ENCODE measurements around the gene IMPDH1.
"Not testable (repeated sequence)": the region's sequence is repeated elsewhere in the genome, so short reads cannot be mapped to it uniquely, and the experiment has no call there.

The IMPDH1 gene
- total RNA-seq, result 73.2 to 229 (median 106) reads per million in 17 experiments

DNA sequence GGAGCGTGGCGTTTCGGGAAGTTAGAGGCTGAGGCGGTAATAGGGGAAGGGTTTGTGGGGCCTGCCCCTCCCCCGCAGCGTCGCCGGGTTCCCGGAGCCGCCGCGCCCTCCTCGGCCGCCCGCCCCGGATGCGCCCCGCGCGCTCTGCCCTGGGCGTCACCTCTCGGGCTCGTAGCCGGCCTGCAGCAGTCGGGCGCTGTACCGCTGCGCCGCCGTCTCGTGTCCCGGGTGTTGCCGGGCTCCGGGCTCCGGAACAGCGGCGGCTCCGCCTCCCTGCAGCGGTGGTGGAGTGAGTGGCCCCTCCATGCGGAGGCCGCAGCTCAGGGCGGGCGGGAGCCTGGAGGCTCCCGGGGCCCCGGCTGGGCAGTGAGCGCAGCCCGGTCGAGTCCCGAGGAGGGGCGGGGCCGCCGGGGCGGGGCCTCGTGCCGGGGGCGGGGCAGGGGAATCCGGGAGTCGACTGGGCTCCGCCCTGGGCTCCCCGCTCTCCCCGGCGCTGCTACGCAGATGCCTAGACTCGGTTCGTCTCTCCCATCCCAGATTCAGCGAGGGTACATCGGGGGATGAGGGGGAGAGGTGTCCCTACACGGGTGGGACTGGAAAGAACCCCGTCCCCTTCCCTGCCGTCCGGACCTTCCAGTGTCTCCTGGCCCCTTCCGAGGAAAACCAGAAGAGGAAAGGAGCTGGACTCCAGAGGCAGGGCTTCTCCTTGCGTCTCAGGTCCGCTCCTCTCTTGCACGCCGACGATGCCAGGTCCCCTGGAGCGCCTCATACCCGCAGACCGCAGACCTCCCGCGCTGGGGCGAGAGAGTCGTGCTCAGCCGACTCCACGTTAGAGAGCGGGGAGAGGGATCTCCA lies at the start of gene IMPDH1:
TSS of gene IMPDH1 (minus strand) at position 387 of the 855 bp plus-strand sequence. CDS start at position 306, 81 bp downstream.
- peak; percentile 89 to 96 (median 92) for DNase-seq

DNA sequence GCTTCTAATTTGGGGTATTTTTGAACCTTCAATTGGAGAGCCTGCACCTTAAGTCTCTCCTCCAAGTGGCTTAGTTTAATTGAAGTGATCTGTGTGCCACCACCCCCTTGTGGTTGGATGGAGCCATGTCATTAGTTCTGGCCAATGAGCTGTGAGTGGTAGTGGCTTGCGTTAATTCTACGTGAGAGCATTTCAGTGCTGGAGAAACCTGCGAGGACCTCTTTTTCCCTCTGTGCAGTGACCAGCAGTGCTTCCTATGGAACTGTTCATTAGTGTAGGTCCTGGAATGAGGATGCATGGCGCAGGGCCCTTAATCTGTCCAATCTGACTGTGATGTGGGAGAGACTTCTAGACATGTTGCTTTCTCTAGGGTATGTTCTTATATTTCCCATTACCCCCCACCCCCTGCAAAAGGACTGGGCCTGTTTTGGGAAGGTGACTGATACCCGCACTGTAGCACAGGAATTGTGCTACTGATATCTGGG lies 49.7 kb upstream of the IMPDH1 start:
- DNase-seq, result peak; percentile 71 to 83 (median 80)

GRCh38 chr7:128458956-128459355 lies 49.2 kb upstream of the IMPDH1 start:
- no peak for DNase-seq

DNA sequence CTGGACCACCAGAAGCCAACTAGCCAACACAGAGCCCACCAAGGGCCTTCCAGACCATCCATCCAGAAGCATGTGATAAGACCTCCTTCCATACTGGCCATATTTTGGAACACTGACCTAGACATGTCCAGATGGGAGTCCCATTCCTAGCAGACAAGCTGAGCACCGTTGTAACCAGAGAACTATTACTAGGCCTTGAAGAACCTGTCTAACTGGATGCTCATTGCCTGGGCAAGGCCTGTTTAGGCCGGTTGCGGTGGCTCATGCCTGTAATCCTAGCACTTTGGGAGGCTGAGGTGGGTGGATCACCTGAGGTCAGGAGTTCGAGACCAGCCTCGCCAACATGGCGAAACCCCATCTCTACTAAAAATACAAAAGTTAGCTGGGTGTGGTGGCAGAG lies 47.6 kb upstream of the IMPDH1 start:
- DNase-seq, result not testable (repeated sequence)

- no peak for DNase-seq
Measured at GRCh38 chr7:128456255-128456725, 46.5 kb upstream of the IMPDH1 start.

- peak; percentile 97 to 99 (median 98) for DNase-seq
Measured at GRCh38 chr7:128455543-128456254, 45.9 kb upstream of the IMPDH1 start, which contains the start of gene HILPDA. Gene HILPDA (plus strand): TSS chr7:128455878. CDS start chr7:128457269, 1,391 bp downstream.

DNA sequence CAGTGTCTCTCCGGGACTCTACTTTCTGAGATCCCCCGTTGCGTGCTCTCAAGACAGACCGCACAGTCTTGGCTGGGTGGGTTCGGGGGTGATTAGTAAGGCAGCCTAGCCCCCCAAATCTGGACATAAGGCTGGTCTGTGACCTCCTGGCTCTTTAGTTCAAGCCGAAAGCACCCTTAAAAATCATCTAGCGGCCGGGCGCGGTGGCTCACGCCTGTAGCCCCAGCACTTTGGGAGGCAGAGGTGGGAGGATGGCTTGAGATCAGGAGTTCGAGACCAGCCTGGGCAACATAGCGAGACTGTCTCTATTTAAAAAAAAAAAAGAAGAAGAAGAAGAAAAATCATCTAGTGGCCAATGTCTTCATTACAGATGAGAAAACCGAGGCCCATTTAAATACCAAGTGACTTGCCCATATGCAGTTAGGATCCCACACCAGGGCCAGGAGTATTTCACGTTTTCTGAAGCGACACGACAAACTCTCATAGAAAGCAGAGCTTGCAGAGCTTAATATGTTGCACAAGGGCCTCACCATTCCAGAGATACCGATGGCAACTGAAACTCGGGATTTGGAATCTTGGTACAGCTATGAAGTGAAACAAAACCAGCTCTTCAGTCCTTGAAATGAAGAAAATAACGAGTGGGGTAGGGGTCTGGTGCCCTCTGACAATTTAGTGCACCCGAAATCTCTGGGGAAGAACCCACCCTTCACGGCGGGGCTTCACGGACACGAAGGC lies 45.2 kb upstream of the IMPDH1 start:
- peak in 3 of 4 experiments; percentile 18 to 48 (median 40) for DNase-seq

- DNase-seq, result no peak
Measured at GRCh38 chr7:128453836-128454804, 44.3 kb upstream of the IMPDH1 start.

- no peak for DNase-seq
Measured at GRCh38 chr7:128452552-128452951, 42.8 kb upstream of the IMPDH1 start.

DNA sequence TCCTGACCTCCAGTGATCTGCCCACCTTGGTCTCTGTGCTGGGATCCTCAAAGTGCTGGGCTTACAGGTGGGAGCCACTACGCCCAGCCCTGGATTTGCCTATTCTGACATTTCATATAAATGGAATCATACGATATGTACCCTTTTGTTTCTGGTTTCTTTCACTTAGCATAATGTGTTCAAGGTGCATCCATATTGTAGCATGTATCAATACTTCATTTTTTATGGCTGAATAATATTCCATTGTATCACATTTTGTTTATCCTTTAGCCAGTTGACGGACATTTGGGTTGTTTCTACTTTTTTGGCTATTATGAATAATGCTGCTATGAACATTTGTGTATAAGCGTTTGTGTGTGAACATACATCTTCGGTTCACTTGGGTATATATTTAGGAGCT lies 41.1 kb upstream of the IMPDH1 start:
- DNase-seq, result no peak

GRCh38 chr7:128450409-128450808 lies 40.6 kb upstream of the IMPDH1 start:
- DNase-seq, result peak; percentile 47 to 73 (median 68)

DNA sequence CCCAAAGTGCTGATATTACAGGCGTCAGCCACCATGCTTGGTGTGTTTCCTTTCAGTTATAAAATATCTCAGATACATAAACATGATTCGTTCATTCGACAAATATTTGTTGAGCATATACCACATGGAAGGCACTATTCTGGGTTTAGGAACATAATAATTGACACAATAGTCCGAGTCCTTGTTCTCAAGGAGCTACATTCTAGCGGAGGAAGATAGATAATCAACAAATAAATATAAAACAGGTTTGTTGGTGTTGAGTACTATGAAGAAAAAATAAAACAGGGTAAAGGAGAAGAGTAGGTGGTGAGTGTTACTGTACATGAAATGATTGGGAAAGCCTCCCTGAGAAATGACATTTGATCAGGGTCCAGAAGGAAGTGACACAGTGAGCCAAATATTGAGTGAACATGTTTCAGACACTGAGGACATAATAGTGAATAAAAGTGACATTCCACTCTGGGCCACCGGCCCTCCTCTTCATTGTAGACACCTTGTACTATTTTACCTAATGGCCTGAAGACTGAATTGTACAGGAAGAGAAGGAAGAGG lies 39.0 kb upstream of the IMPDH1 start:
- DNase-seq, result peak; percentile 31 to 76 (median 62)

GRCh38 chr7:128447941-128448564 lies 38.3 kb upstream of the IMPDH1 start:
- peak in 3 of 4 experiments; percentile 56 to 59 (median 57) for DNase-seq

DNA sequence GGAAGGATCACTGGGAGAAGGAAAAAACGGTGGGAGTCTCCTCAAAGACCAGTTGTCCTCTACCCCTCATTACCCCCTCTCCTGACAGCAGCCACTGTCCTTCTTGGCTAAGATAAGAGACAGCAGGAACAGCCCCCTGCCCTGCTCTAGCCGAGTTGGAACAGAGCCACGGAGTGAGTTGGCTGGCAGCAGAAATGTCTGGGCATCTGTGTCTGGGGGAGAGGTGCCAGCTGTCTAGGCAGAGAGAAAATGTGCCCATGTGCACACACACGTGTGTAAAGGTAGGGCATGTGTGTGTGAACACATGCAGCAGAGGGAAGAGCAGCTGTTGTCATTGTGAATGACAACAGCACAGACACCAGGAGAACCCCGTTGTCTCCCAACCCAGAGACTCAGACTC lies 36.5 kb upstream of the IMPDH1 start:
- DNase-seq, result no peak

DNA sequence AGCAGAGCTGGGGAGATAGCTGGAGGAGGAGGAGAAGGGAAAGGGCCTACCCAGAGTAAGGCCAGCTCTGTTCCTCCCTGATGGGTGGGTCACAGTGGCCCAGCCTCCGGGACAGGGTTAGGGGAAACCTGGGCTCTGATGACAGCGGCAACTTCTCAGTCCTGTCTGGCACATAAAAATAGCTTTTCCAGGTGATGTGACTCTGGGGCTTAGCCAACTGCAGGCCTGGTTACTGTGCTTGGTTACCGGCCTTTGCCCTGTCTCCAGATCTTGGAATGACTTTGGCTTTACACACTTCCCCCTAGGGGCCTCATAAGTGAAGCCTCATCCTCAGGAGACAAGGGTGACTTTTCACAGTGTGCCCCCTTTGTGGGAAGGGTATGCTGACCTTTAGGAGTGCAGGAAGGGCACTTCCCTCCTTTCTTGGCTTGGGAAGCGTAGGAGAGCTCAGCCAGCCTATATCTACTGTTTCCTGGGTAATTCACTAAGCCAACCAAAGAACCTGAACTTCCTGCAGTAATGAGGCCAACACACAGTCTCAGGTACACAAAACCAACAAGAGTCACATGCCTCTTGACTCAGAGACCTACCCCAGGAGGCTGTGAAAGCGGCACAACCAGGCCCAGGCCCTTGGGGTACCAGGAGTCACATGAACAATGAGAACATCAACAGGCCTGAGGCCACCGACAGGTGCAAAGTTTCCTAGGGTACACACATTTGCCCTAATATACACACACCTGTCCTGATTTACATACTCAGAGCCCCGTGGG lies 34.2 kb upstream of the IMPDH1 start:
- no peak for DNase-seq

- no peak for DNase-seq
Measured at GRCh38 chr7:128442356-128442755, 32.6 kb upstream of the IMPDH1 start.

DNA sequence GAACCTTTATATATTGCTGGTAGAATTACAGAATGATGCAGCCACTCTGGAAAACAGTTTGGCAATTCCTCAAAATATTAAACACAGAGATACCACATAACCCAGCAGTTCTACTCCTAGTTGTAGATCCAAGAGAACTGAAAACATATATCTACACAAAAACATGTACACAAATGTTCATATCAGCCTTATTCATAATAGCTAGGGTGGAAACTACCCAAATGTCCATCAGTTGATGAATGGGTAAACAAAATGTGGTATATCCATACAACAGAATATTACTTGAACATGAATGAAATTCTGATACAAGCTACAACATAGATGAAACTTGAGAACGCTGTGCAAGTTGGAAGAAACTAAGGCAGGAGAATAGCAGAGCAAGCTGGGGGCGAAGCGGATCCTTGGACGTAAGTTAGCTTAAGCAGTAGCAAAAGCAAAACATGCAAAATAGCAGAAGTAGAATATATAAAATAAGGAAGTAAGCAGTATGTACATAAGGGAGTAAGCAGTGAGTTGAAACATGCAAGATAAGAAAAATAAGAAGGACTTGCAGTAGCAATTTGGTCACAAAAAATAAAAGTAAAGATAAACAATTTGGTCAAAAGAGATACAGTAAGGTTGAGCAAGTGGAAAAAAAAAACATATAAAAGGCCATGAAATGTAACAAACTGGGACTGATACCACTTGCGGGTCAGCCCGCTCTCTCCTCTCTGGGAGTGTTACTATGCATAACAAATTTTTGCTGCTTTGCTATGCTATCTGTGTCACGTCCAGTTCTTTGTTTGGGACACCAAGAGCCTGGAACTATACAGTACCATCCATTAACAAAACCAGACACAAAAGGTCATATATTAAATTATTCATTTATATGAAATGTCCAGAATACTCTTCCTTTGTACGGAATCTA lies 27.9 kb upstream of the IMPDH1 start:
- DNase-seq, result peak; percentile 58 to 88 (median 82)

DNA sequence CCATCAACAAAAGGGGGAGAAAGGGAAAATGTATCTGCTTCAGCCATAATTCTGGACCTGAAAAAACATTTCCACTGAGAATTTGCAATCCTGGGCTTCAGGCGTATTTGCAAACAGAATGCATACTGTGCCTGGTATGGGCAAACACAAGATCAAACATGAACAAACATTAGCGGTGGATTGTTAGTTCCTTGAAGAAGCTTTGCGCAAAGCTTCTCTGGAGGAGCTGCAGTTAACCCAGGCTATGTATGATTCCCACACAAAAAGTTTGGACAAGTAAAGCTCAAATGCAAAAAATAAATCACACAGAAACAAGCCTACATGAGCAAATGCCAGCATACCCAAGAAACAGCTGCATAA lies 25.5 kb upstream of the IMPDH1 start:
- DNase-seq, result no peak

Measured in suppressor macrophage (primary cell).